GM23338 (cell line): ENCODE data around the gene COL25A1.

Source experiments
- CREB1 ChIP-seq: fragments of 250-450 bp; sonication (Bioruptor Pico); IDR thresholded peaks from 2 replicates; pipeline ENCODE4 v1.5.0; 2020; ENCODE audit warnings: low read depth, mild to moderate bottlenecking, moderate library complexity
- ETS1 ChIP-seq: IDR thresholded peaks from 2 replicates; pipeline ENCODE4 v1.6.1; 2016; ENCODE audit warnings: antibody characterized with exemption
- EZH2 ChIP-seq: fragments of 200-600 bp; sonication (generic); IDR thresholded peaks from one replicate; pipeline ENCODE4 v1.8.0; 2017; ENCODE audit warnings: antibody characterized with exemption, mild to moderate bottlenecking, low read depth; ENCODE audit not compliant: unreplicated experiment
- EZH2phosphoT487 ChIP-seq: fragments of 200-600 bp; sonication (generic); IDR thresholded peaks from one replicate; pipeline ENCODE4 v1.8.1; 2018; ENCODE audit warnings: antibody characterized with exemption; ENCODE audit not compliant: unreplicated experiment
- JUNB ChIP-seq: IDR thresholded peaks from one replicate; pipeline ENCODE4 v1.6.1; 2016; ENCODE audit warnings: antibody characterized with exemption; ENCODE audit not compliant: unreplicated experiment
- NANOG ChIP-seq: IDR thresholded peaks from 2 replicates; pipeline ENCODE4 v1.6.1; 2016; ENCODE audit warnings: antibody characterized with exemption, borderline replicate concordance
- POLR2AphosphoS5 ChIP-seq: IDR thresholded peaks from 2 replicates; pipeline ENCODE4 v1.6.1; 2016; ENCODE audit warnings: antibody characterized with exemption, low read depth
- STAT1 ChIP-seq: IDR thresholded peaks from one replicate; pipeline ENCODE4 v1.6.1; 2016; ENCODE audit warnings: antibody characterized with exemption; ENCODE audit not compliant: unreplicated experiment
- ZNF114 ChIP-seq: fragments of 250-450 bp; sonication (Bioruptor Pico); IDR thresholded peaks from 2 replicates; pipeline ENCODE4 v1.5.0; 2020; ENCODE audit warnings: mild to moderate bottlenecking, moderate library complexity
- TF ChIP-seq, protein P1 (sequence below), 2 experiments: fragments of 200-600 bp in 1 of 2; sonication (generic) in 1 of 2; conservative IDR thresholded peaks; 2 replicates each; pipeline versions ENCODE4 v1.5.1 to v1.6.1; 2016 to 2017; ENCODE audit warnings: antibody characterized with exemption in 2 of 2, low read depth in 2 of 2, mild to moderate bottlenecking in 2 of 2, moderate library complexity in 1 of 2
- TF ChIP-seq, protein P2 (sequence below): IDR thresholded peaks from one replicate; pipeline ENCODE4 v1.6.1; 2018; ENCODE audit warnings: antibody characterized with exemption; ENCODE audit not compliant: unreplicated experiment

- TF ChIP-seq, protein P1, sequence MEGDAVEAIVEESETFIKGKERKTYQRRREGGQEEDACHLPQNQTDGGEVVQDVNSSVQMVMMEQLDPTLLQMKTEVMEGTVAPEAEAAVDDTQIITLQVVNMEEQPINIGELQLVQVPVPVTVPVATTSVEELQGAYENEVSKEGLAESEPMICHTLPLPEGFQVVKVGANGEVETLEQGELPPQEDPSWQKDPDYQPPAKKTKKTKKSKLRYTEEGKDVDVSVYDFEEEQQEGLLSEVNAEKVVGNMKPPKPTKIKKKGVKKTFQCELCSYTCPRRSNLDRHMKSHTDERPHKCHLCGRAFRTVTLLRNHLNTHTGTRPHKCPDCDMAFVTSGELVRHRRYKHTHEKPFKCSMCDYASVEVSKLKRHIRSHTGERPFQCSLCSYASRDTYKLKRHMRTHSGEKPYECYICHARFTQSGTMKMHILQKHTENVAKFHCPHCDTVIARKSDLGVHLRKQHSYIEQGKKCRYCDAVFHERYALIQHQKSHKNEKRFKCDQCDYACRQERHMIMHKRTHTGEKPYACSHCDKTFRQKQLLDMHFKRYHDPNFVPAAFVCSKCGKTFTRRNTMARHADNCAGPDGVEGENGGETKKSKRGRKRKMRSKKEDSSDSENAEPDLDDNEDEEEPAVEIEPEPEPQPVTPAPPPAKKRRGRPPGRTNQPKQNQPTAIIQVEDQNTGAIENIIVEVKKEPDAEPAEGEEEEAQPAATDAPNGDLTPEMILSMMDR (conservative IDR thresholded peaks at IDR 0.05; ENCODE audit: low read depth in 2 of 2): no peak
- TF ChIP-seq EZH2: no peak
- TF ChIP-seq, protein P2, sequence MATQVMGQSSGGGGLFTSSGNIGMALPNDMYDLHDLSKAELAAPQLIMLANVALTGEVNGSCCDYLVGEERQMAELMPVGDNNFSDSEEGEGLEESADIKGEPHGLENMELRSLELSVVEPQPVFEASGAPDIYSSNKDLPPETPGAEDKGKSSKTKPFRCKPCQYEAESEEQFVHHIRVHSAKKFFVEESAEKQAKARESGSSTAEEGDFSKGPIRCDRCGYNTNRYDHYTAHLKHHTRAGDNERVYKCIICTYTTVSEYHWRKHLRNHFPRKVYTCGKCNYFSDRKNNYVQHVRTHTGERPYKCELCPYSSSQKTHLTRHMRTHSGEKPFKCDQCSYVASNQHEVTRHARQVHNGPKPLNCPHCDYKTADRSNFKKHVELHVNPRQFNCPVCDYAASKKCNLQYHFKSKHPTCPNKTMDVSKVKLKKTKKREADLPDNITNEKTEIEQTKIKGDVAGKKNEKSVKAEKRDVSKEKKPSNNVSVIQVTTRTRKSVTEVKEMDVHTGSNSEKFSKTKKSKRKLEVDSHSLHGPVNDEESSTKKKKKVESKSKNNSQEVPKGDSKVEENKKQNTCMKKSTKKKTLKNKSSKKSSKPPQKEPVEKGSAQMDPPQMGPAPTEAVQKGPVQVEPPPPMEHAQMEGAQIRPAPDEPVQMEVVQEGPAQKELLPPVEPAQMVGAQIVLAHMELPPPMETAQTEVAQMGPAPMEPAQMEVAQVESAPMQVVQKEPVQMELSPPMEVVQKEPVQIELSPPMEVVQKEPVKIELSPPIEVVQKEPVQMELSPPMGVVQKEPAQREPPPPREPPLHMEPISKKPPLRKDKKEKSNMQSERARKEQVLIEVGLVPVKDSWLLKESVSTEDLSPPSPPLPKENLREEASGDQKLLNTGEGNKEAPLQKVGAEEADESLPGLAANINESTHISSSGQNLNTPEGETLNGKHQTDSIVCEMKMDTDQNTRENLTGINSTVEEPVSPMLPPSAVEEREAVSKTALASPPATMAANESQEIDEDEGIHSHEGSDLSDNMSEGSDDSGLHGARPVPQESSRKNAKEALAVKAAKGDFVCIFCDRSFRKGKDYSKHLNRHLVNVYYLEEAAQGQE: no peak
- TF ChIP-seq JUNB: no peak
- no peak for TF ChIP-seq POLR2AphosphoS5
- no peak for TF ChIP-seq CREB1 (CRISPR knock-in tag)
- TF ChIP-seq ETS1: no peak
- no peak for TF ChIP-seq STAT1
- TF ChIP-seq ZNF114 (CRISPR knock-in tag): no peak
- TF ChIP-seq EZH2phosphoT487: no peak
- no peak for TF ChIP-seq NANOG
Measured at GRCh38 chr4:108943371-108943770, 359.1 kb downstream of the COL25A1 start.
